Activated gamma-delta T cell treated with anti-CD3 and anti-CD28 coated beads, Interleukin-2, amount 50 U/mL, for 16 hours (primary cell): ENCODE results near the gene ARL6IP4.
A peak's percentile ranks its signal among the peaks of the same experiment; 100 is the strongest.

ENCODE experiments used
- DNase-seq: peaks from one replicate; pipeline ENCODE4 v3.0.0-alpha.2; 2020; ENCODE audit warnings: low read depth

ARL6IP4 gene

DNA sequence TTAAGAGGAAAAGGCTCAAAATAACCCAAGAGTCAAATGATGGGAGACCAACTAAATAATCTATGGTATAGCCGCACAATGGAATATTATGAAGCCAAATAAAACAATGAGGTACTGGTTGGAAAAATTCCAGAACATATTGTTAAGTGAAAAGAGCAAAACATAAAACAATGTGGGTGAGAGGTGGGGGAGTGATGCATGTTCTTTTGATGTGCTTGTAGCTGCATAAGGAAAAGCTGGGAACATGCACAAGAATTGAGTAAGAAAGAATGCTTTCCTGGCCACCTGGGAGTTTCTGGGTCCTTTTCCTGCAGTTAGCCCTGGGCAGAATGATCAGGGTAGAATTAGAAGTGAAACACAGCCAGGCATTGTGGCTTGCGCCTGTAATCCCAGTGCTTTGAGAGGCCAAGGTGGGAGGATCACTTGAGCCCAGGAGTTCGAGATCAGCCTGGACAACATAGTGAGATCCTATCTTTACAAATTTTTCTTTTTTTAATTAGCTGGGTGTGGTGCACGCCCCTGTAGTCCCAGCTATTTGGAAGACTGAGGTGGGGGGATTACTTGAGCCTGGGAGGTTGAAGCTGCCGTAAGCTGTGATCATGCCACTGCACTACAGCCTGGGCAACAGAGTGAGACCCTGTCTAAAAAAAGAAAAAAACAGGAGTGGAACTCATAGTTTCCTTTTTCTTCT lies 22.1 kb upstream of the ARL6IP4 start:
- no peak for DNase-seq

DNA sequence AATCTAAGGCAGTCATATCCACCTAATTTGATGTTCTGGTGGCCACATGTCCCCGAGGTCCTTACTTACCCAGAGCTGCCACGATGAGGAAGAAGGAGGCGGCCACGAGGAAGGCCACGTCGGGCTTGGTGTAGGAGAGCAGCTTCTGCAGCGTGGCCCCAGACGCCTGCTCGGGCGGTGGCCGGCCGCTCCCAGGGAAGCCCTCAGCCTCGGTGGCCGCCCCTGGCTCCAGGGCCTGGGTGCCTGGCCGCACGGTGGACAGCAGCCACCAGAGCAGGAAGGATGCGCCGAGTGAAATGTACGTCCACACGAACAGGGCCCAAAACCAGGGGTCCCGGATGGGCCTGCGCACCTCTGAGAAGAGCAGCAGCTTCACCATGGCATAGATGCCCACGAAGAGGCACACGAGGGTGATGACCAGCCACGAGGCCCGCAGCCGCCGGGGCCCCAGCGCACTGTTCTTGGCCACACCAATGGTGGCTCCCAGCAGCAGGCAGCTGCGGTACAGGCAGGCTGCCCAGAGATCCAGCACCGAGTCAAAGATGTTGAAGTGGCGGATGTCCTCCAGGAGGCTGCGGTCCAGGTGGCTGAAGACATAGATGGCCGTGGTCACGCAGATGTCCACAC lies 20.8 kb upstream of the ARL6IP4 start:
- DNase-seq: no peak

DNA sequence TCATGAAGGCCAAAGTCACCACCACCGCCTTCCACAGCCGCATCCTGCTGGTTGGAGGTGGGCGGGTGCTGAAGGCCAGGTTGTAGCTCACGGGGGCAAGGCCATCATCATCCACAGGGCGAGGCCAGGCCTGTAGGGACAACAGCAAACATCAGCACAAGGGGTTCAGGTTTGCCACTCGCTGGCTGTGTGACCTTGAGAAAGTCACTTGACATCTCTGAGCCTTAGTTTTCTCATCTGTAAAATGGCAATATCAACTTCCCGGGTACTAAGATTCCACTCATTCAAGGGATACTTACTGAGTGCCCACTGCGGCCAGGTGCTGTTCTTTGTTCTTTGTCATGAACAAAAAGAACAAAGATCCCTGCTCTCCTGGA lies 20.3 kb upstream of the ARL6IP4 start:
- DNase-seq: no peak

- no peak for DNase-seq
Observed at GRCh38 chr12:122961531-122962329, 18.8 kb upstream of the ARL6IP4 start.

DNA sequence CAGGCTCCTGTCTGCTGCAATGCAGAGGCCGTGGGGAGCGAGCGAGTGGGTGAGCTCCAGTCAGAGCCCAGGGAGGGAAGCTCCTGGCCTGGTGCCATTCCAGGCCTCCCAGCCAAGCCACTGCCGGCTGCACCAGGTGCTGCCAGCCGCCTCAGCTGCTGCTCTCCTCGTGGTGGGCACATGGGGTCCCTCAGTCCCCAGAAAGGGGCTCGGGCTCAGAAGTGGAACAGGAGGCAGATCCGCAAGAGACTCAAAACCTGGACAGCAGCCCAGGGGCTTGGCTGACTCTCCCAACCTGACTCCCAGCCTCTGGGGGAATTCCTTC lies 16.6 kb upstream of the ARL6IP4 start:
- no peak for DNase-seq

DNA sequence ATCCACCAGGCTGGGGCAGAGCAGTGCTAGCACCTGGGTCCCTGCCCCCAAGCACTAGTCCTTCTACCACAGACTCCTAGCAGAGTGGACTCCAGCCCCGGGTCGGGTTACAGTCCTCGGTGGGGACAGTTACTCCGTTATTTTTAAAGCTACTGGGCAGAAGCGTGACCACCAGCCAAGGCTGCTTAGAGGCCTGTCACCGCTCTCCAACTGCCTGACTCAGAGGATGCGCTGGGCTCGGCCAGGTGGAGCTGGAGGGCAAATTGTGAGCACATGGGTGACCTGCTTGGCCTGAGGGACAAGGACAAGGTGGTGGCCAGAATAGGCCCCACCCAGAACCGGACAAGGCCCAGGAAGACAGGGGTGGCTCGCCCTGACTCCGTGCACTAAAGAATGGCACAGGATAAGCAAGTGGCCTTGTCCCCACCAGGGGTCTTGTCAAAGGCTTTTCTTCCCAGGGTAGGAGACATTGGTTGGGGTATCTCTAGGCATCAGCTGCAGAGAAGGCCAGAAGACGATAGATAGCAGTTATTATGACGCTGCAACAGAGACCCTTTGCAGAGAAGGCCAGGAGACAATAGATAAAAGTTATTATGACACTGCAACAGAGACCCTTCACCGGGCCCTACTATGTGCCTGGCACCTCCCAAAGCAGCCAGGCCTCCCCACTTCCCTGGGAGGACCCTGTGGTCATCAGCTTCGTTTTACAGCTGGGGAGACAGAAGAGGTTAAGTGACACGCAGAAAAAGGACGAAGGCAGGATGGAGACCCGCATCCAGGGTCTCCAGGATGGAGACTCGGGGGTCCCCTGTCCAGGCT lies 15.8 kb upstream of the ARL6IP4 start:
- no peak for DNase-seq

- no peak for DNase-seq
Observed at GRCh38 chr12:122965321-122965751, 15.1 kb upstream of the ARL6IP4 start.

GRCh38 chr12:122965851-122966742 lies 14.4 kb upstream of the ARL6IP4 start, which contains the start of gene ABCB9:
ABCB9 (minus strand) TSS chr12:122966463; CDS start chr12:122960235, 6,228 bp downstream.
- peak; percentile 90 for DNase-seq

DNA sequence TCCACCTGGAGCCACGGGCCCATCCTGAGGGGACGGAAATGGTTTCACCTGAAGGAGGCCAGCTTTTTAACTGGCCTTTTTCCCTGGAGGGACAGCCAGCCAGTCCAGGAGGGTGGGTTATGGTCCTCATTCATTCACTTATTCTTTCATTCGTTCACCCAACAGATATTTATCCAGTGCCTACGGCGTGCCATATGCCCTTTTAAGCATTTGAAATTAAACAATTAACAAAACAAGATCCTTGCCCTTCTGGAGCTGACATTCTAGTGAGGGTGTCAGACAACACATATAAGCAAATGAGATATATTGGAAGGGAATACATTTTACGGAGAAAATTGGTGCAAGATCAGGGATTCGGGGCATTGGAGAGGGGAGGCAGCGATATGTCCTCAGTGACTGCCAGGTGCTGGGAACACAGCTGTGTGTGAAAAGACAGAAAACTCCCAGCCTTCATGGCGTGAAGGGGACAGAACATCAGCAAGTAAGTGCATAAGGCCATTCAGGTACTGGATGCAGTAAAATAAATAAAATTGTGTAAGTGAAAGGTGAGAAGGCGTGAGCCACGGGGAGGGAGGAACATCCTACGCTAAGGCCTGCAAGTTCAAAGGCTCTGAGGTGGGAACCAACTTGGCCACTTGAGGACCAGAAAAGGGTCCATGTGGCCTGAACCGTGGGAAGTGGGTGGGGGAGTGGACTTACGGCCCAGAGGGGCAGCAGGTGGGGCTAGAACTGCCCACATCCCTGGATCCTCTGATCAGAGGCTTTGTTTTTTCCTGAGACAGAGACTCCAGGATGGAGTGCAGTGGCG lies 13.5 kb upstream of the ARL6IP4 start:
- no peak for DNase-seq

DNA sequence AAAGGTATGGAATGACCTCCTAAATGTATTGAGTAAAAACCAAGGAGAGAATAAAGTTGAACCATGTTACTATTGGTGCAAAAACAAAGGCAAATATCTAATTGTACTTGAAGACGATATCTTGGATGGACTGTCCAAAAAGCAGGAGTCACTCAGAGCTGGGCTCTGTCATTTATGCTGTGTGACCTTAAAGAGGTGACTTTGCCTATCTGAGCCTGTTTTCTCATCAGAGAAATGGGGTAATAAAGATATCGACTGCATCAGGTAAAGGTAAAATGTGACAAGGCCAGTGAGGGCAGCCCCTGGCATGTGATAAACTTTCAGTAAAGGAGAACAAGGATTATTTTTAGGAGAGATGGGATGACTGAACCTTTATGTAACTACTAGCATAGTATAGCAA lies 12.4 kb upstream of the ARL6IP4 start:
- no peak for DNase-seq

GRCh38 chr12:122969676-122970075 lies 10.8 kb upstream of the ARL6IP4 start:
- DNase-seq: no peak

DNA sequence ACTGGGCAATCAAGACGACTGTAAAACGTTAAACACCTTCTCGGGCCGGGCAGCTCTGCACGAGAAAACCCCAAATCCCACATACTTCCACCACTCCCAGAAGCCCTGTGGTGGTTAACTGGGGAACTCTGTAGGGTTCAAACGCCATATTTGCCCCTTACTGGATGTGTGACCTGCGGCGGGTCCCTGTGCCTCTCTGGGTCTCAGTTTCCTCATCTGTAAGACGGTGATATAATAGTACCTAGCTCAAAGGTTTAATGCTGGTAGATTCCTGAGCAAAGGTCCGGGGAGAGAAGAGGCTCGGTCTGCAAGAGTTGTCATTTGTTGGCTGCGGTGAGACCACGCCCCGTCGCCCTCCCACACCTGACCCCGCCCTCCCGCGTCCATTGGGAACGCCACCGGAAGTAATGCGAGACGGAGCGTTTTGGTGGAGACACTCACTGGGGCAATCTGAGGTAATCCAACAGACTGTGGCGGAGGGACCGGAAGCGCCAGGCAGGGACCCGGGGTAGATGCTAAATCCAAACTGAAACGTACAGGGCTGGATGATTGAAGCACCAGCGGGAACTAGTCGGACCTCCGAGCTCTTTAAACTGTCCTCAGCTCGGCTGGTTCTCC lies 6.1 kb upstream of the ARL6IP4 start:
- DNase-seq: peak; percentile 99

DNA sequence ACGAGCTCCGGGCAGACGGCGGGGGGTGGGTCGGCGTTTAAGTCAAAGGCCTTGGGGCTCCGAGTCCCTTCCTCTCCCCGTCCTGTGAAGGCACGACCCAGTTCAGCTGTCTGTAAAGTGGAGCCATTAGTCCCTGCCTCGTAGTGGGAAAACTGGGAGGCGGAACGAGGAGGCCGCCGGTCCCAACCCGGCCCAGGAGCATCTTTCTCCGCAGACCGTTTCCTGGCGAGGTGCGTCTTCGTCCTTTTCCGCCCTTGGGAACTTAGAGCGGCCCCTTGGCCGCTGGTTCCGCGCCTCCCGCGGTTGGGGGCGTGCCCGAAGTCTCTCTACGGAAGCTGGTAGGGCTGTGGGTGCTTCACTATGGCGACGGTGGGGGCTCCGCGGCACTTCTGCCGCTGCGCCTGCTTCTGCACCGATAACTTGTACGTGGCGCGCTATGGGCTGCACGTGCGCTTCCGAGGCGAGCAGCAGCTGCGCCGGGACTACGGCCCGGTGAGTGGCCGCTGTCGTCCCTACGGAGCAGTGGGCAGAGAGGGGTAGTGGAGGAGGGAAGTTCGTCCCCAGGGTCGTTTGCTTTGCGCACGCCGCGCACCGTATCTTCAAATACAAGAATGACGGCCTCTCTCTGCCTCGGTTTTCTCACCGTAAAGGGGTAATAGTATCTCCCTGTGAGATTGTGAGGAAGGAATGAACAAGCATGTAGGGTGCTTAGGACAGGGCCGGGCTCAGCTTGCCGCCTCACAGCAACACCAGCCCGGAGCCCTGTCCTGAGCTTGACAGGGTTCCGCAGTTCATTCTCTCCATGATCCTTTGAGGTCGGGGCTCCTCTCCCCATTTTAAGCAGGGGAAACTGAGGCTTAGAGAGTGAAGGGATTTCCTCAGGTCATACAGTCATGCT lies 5.3 kb upstream of the ARL6IP4 start, which contains the start of gene OGFOD2:
Gene OGFOD2 (plus strand): TSS at position 353 of the 898 bp plus-strand sequence. CDS start 8 bp downstream, at position 361.
- DNase-seq: peak; percentile 91

DNA sequence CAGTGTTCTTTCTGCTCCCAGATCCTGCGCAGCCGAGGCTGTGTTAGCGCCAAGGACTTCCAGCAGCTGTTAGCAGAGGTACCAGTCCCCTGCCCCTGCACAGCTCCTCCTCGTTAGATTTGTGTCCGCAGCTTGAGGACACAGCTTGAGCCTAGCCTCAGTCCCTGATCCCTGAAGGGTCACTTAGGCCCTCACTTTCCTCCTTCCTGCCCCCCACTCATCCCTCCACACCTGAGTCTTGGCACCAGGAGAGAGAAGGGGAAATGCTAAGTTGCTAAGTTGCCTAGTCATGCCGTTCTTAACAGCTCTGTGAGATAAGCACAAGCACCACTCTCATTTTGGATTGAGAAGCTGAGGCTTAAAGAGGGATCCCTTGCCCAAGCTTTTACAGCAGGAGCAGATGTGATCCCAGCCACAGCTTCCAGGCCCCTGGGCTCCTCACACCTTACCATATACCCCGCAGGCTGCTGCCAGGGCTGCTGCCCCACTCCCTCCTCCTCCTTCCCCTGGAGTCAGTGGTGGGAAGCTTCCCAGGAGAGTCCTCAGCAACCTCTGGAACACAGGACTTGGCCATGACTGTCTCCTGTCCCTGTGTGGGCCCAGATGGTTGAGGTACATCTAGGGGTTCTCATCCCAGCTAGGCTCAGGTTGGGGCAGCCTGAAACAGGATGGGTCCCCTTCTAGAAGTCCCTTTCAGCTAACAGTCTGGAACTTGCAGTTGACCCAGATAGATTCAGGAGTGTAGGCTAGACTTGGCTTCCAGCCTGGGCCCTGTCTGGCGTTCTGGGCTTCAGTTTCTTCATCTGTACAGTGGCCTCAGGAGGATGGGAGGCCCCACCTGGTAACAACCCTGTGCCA lies 4.5 kb upstream of the ARL6IP4 start:
- no peak for DNase-seq

DNA sequence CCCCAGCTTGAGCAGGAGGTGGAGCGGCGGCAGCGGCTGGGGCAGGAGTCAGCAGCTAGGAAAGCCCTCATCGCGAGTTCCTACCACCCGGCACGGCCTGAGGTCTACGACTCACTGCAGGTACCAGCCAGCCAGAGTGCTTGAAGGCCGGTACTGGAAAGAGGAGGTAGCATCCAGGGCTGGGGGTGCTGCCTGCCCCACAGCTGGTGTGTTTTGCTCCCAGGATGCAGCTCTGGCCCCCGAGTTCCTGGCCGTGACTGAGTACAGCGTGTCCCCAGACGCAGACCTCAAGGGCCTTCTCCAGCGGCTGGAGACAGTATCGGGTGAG lies 3.9 kb upstream of the ARL6IP4 start:
- no peak for DNase-seq

DNA sequence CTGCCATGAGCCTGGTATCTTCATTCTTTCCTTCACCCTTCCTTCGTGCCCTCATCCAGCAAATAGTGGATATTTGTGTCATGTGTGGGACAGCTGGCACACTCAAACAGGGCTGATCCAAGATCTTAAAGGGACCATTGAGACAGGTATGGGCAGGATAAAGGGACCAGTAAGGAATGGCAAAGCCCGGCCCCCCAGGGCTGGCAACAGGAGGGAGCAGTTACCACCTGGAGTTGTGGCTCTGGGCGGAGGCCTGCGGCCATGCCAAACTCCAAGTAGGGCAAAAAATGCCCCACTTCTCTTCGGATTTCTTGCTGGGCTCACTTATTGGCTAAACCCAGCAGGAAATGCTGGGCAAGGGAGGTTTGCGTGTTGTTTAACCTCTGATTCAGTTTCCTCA lies 3.3 kb upstream of the ARL6IP4 start:
- DNase-seq: no peak

DNA sequence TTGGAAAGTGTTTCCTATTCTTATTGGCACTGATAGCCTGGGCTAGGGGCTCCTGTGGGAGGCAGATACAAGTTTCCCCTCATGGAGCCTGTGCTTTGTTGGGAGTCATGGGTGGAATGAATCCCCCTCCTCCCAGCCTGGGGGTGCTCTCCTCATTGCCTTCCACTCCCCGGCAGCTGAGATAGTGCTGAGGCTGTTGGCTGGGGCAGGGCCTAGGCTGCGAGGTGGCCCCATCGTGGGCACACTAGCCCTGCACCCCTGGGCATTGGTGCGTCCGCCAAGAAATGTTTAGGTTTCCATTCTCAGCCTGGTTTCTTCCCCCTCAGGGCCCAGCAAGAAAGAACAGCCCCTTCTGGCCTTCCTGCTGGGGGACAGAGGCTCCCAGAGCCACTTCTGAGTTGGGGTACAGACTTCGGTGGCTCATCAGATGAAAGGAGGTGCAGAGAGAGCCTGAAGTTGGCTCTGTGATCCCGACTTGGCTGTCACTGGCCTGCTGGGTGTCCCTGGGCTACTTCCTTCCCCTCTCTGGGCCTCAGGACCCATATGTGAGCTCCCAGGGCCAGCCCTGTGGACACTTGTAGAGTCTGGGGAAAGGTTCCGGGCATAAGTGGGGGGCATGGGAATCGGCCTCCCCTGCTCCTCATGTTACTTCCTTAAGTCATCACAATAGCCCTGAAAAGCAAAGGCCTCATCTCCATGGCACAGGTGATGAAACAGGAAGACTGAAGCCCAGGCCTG lies 2.7 kb upstream of the ARL6IP4 start:
- DNase-seq: no peak
